ENCODE measurements around the gene CALML3.

- TF ChIP-seq CTCF (IDR thresholded peaks at IDR 0.05; ENCODE audit: low read length) (no peak), EZH2 (IDR thresholded peaks at IDR 0.05; ENCODE audit: borderline replicate concordance, low read length) (no peak)
These were observed 8.6 kb upstream of the CALML3 start for GRCh38 chr10:5515948-5516761.

Measured in OCI-LY1 (cell line).